NCI-H1417 (cell line): ENCODE results near the gene CDH22.

Experiments used
- DNase-seq, 3 experiments: peaks; one replicate each; lab custom pipeline; 2025; lab: John Stamatoyannopoulos, UW

The CDH22 gene

DNA sequence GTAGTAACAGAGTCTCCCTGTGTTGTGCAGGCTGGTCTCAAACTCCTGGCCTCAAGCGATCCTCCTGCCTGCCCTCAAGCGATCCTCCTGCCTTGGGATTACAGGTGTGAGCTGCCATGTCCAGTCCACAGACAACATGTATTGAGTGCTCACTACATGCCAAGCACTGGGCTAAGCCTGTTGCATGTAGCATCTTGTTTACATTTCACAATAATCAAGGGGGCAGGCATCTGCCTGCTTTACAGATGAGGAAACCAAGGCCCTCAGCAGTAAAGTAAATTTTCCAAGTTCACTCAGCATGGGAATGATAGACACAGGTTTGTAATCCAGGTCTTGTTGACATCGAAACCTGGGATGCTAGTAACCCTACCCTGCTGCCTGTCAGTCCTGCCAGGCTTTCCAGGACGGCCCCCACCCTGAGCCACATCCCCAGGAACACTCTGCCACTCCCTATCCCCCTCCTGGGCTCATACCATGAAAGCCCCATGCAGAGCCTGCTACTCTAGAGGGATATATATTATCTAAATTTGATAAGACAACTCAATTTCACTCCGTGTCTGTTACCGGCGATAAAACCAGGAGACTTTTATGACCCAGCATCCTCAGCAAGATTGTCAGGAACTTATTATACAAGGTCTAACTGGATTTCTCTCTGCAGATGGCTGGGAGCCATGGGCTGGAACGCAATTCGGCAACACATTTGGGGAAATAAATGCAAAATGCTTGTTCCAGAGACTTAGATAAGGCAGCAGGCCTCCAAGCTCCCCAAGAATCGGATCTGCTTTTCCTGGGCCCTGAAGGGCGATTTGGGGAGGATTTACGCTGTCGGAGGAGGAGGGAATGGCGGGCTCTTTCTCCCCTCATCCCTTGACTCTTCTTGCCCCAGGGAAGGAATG, 159.7 kb downstream of the CDH22 start:
- no peak for DNase-seq

DNA sequence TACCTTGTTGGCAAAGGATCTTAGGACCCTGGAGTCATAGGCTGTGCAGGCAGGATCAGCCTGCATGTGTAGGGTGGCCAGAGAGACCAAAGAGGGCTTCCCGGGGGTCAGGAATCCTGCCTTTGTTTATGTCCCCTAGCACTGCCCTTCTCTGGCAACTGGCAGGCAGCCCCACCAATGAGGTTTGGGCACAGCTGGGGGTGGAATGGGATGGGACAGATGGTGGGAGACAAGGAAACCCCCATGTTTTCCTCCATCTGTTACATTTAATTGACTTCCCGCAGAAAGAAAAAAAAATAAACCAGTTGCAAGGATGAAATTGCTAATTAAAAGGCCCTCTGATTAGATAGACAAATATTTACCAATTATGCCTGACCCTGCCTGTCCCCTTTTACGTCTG, 162.6 kb downstream of the CDH22 start:
- peak in 2 of 3 experiments; percentile 73 to 91 for DNase-seq

DNA sequence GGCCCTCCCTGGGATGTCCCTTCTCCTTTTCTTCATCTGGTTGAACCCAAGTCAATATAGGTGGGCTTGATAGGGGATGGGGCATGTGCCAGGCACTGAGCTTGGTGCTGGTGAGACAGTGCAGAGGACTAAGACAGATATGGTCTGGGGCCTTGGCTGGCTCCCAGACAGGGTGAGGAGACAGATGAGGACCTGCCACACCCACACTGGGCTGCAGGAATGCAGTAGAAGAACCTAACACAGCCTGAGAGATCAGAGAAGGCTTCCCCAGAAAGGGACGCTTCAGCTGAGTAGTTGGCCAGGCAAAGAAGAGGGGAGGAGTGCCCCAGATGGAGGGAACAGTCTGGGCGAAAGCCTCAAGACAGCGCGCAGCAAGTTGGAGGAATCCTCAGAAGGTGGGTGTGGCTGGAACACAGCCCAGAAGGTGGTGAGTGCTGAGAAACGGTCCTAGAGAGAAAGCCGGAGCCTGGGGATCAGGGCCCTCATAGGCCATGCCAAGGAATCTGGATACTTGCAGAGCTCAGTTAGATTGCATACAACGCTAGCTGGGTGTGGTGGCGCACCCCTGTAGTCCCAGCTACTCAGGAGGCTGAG, 163.8 kb downstream of the CDH22 start:
- DNase-seq, result no peak

DNA sequence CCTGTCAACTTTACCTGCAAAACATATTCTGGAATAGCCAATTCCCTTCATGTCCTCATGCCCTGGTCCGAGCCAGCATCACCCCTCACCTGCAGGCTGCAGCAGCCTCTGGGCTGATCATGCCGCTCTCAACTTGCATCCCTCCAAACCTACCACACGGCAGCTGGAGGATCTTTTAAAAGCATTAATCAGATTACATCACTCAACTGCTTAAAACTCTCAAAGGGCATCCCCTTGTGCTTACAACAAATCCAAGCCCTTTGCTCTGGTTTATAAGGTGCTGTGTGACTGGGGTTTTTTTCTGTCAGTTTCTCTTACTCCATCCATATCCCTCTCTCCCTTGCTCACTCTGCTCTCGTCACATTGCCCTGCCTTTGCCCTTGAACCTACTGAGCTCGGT, 166.2 kb downstream of the CDH22 start:
- DNase-seq, result peak in 2 of 3 experiments; percentile 44 to 47

DNA sequence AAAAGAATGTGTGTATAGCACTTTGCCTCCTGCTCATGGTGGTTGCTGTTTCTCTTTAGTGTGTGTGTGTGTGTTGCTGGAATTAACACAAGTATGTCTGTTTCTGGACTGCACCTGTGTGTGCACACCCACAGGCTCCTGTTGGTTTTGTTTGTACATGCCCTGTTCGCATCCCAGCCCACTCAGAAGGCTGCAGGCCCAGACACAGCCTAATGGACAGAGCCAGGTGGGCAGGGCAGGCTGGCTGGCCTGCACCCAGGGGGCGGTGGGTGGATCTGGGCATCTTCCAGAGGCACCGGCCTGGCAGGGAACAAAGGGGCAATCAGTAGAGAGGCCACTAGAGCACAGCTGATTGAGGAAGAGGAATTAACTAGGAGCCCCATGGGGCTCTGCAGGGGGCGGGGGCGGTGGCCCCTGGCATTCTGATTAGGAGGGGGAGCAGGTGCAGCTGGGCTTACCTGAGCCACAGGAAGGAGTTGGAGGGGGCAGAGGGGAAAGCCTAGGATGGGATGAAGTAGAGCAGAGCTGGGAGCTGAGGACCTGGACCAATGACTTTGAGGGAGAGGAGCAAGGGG, 168.3 kb downstream of the CDH22 start:
- peak; percentile 90 to 99 (median 97) for DNase-seq

DNA sequence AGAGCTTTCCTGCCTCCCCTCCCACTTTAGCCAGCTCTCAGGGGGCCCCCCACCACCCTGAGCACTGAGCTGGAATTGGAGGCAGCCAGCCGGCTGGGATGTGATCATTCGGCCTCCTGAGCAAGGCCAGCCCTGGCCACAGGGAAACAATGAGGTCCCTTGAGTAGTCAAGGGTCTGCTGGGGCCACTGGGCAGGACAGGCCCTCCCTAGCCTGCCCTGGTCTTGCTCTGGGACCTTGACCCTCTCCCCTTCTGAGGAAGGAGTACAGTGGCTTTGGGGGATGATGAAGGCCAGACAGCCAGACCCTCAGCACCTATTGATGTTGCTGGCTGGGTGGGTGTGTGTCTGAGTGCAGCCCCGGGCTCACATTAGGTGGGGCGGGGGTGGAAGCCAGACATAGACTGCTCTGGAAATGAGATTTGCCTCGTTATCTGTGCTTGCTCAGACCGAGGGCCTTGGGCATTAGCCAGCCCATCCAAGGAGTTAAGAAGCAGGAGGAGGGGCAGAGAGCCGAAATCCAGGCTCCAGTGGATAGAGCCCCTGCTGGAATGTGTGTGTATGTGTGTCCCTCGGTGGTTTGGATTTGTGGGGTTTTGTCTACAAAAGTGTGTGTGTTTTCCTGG, 168.9 kb downstream of the CDH22 start:
- DNase-seq, result peak in 1 of 3 experiments; percentile 73

DNA sequence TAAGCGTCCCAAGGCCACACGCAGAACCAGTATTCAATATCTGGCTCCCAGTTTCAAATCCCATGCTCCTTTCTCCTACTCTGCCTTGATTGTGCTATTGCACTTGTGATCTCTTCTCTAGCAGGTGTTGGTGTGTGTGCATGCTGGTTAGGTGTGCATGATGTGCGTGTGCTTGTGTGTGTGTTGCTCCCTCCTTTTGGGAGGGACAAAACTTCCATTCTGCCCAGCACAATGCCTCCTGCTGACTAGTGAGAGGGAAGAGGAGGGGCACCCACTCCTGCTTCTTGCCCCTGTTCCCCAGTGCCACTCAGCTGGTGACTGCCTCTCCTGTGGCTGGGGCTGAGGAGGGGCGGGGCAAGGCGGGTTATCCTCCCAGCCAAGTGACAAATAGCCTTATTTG, 170.5 kb downstream of the CDH22 start:
- DNase-seq, result peak; percentile 34 to 73 (median 55)

DNA sequence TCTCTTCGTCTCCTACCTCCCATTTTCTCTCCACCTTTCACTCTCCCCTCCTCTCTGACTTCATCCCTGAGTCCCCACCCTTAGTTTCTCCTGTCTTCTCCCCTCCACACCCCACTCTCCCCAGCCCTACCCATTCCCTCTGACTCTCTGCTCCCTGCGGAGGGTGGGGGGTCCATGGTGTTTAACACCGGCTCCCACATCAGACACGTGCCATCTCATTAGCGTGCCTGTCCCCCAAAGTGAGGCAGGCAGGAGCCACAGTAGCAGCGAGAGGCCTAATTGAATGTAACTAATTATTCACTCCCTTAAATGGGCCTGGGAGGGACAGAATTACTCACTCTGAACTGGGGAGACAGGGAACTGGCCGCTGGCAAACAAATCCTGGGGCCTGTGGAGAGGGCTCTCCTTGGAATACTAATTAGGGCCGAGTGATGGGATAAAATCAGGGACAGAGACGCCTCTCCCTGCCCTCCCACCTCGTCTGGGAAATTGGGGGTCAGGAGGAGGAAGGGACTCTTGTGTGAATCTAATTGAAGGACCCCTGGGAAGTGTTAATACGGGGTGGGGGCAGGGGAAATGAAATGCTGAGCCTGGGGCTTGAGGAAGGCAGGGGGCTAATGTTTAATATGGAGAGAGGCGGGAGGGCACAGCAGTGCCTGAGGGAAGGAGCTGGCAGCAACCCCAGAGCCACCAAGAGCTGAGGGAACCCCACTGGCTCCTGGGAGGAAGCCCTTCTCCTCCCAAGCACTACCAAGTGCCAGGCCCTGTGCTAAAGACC, 172.3 kb downstream of the CDH22 start:
- peak; percentile 7 to 96 (median 87) for DNase-seq

DNA sequence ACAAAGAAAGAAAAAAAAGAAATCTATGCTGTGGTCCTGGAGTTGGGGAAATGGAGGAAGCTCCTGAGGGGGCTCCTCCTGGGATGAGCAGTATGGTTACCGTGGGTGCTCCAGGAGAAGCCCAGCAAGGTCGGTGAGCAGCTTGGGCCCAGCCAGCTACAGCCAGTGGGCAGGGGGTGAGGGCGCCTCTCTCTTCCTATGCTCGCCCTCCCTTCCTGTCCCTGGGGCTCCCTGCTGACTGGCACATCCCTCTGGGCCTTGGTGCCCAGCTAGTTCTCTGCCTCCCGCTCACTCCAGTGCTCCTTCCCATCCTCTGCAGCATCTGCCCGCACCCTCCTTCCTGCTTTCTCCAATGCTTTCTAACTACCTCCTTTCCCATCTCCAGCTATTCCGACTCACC, 173.6 kb downstream of the CDH22 start:
- peak in 2 of 3 experiments; percentile 53 to 62 for DNase-seq

DNA sequence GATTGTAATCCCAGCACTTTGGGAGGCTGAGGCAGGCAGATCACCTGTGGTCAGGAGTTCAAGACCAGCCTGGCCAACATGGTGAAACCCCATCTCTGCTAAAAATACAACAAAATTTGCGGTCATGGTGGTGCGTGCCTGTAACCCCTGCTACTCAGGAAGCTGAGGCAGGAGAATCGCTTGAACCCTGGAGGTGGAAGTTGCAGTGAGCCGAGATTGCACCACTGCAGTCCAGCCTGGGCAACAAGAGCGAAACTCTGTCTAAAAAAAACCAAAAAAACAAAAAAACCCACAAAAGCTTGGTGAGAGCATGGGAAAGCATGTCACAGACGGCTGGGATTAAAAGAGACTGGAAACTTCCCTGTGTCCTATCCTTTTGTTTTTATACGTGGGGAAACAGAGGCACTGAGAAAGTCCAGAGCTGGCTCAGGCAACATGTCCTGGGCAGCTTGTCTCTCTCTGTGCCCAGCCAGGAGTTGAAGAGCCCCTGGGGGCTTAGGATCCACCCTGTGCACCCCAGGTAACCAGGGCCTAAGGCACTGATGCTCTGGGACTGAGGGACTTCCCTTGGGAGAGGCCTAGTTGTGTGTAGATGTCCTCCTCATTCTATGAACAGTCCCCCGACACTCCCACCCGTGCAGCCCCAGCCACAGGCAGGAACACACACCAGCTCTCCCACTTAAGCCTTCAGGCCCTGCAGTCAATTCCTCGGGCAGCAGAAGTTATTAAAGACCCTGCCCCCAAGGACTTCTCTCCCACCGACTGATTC, 174.2 kb downstream of the CDH22 start:
- peak in 1 of 3 experiments; percentile 53 for DNase-seq

DNA sequence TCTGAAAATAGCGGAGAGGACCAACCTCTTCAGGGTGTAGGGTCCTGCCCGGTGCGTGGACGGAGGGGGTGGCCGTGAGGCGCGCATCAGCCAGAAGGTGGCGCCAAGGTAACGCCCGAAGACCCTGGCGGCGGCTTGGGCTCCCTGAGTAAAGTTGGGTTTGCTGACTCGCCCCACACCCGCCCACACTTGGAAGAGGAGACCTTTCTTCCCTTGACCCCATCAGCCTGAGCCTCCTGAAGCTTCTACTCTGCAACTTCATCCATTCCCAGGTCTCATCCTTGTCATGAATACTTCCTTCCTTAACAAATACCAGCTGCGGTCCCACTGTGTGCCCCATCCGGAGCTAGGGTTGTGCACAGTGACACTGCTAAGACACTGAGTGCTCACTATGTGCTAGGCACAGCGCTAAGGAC, 175.6 kb downstream of the CDH22 start:
- DNase-seq, result peak; percentile 72 to 86 (median 73)

DNA sequence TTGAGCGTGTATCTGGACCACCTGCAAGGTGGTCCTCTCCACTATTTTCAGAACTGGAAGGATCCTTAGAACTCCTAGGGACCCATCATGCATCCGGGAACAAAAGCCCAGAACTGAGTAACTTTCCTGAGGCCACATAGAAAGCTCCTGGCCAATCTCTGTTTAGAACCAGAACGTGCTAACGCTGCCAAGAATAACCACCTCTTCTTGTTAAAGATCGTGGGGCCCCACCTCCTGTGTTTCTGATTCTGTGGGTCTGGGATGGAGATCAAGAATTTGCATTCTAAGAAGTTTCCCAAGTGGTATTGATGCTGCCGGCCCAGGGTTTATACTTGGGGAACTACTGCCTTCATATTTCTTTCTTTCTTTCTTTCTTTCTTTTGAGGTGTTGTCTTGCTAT, 176.9 kb downstream of the CDH22 start:
- DNase-seq, result no peak

DNA sequence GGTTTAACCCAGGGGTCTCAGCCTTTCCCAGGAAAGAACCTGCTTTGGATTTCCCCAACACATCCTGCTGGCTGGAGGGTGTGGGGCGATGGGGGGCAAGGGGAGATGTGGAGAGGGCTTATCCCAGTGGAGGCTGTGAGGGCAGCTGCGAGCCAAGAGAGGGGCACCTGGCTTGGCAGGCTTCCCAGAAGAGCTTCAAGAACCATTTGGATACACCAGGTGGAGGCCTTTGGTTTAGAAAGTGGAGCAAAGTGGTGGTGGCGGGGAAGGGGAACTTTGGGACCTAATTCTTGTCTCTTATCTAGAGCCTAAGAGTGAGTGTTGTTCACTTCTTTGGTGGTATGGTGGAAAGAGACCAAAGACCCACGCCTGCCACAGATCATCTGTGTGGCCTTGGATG, 177.8 kb downstream of the CDH22 start:
- DNase-seq, result peak; percentile 79 to 88 (median 81)

DNA sequence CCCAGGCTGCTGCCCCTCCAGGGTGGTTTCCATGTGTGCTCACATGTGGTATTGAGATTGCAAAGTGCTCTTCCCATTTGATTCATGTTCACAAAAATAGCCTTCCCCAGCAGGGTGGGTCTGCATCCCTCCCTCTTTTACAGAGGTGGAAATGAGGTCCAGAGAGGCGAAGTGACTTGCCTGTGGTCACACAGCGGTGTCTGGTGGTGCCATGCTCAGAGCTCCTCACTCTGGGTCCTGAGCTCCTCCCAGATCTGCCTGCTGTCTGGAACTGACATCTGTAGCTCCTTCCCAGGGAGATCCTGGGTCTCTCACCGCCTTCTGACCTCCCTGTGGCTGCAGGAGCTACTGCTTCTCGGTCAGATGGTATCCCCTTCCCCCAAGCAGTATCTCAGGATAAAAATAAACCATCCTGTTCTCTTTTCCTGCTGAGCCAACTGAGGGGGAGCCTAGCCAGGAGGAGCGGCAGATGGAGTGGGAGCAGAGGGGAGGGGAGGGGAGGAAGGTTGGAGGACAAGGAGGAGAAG, 178.3 kb downstream of the CDH22 start:
- DNase-seq, result peak in 2 of 3 experiments; percentile 66 to 88

DNA sequence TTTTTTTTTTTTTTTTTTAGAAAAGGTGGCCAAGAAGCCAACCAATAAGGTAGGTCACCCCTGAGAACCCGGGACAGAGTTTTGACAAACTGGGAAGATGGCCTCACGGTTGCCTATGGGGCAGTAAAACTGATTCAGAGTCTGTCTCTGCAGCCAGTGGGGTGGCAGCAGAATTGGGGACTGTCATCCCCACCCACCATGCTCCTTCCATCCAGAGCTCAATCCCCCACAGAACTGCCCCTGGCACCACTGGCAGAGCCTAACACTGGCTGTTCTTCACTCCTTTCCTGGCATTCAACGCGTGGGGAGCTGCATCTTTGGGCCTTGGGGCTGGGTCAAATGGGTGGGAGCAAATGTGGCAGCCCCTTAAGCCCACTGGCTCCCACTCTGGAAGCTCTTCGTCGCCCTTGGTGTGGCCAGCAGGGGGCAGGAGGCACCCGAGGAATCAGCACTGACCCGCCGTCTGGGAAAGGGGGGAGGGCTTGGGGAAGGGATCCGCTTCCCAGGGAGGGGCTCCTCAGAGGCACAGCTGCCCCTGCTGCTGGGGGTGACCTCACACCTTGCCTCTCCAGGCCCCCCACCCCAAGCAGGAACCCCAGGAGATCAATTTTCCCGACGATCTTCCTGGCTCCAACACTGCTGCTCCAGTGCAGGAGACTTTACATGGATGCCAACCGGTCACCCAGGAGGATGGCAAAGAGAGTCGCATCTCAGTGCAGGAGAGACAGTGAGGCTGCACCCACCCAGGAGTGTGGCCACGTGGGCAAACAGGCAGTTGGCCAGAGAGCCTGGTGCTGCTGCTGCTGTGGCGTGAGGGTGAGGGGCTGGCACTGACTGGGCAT, 179.8 kb downstream of the CDH22 start:
- peak; percentile 57 to 75 (median 70) for DNase-seq

DNA sequence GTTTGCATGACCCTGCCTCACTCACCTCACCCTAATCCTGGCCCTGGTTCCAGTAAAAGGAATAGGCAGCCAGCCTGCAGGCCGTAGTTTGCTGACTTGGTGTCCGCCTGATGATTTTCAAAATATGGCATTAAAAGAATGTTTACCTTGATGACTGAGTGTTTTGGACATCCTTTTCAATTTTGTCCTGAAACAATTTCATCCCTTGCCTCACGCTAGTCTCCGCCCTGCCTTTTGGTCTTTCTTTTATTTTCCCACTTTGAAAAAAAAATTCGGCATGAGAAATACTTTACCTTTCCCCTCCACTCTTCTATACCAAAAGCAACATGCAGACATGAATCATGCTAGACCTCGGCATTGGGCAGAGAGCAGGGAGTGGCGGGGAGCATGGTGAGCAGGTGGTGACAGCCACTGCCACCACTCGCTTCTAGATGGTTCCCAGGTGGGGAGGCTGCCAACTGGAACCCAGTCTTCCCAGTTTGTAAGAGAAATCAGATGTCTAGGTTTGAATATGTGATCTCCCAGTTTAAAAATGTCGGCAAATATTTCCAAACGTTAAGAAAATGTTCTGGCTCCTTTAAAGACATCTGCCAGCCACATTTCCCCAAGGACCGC, 180.8 kb downstream of the CDH22 start:
- no peak for DNase-seq

DNA sequence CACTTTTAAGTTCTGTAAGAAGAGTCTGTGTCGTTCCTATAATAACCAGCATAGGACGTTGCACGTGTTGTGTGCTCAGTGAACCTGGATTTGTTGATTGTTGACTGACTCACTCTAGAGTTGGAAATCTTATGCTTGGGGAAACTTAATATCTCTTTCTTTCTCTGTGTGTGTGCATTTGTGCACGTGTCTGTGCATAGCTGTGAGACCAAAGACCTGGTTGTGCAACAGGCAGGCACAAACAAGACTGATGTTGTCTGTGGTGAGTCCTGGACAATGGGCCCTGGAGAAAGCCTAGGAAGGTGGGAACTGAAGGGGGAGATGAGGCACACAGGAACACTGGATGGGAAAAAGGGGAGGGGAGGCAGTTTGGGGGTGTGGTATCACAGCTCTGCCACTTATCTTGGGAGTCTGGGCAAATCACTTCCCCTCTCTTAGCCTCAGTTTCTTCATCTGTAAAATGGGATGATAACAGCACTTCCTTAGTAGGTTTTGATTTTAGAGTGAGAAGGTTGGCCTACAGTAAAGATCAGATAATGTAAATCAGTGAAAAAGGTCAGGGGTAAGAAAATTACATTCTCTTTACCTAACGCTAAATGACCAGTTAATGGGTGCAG, 181.8 kb downstream of the CDH22 start:
- no peak for DNase-seq
